ENCODE data around the gene POLR3E.
"Not testable (repeated sequence)": the region's sequence is repeated elsewhere in the genome, so short reads cannot be mapped to it uniquely, and the experiment has no call there.

Gene POLR3E

GRCh38 chr16:22357635-22357971, 60.4 kb downstream of the POLR3E start:
- FAIRE-seq (no peak), DNase-seq (ENCODE audit: insufficient read length) (no peak)
- no peak for TF ChIP-seq TAF1 (IDR thresholded peaks at IDR 0.05; ENCODE audit: borderline replicate concordance, low read depth, low read length)
- TF ChIP-seq POLR2AphosphoS5 (IDR thresholded peaks at IDR 0.05; ENCODE audit: low read depth, low read length) = no peak
- TF ChIP-seq POLR2A (IDR thresholded peaks at IDR 0.05; ENCODE audit: low read depth, low read length) = no peak

DNA sequence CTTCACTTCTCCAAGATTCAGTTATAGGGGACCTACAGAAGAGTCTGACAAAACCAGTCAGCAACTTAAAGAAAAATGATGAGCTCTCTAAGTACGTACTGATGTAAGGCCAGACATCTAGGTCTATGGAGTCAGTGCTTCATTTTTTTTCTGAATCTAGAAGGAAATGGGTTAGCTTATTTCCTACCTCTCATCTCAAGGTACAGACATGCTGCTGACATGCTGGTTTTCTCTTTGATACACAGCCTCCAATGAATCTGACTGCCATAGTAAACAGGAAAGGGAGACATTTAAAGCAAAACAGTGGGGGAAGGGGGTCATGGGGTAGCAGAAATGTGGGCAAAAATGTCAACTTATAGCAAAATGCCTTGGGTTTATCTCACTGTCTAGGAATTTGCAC, 60.8 kb downstream of the POLR3E start:
- DNase-seq (ENCODE audit: insufficient read length) (no peak), FAIRE-seq (no peak)
- TF ChIP-seq TAF1 (IDR thresholded peaks at IDR 0.05; ENCODE audit: borderline replicate concordance, low read depth, low read length) = no peak
- TF ChIP-seq POLR2A (IDR thresholded peaks at IDR 0.05; ENCODE audit: low read depth, low read length) = no peak
- TF ChIP-seq POLR2AphosphoS5 (IDR thresholded peaks at IDR 0.05; ENCODE audit: low read depth, low read length) = no peak

DNA sequence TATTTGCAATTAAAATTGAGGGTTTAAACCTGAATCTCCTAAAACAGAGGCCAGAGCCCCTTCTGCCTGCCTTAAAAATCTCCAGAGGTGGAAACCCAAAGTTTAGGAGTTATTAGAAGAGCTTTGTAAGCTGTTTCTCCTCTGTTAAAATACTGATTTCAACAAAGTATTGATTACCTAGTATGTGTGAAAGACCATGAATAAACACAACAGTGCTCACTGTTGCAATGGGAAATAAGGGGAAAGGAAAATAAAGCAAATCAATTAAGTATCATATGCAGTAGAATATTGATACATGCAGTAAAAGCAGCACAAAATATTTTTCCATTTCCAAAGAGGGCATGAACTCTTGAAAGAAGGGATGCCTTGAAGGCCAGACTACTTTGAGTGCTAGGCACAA, 62.5 kb downstream of the POLR3E start:
- no peak for DNase-seq (ENCODE audit: insufficient read length)
- TF ChIP-seq TAF1 (IDR thresholded peaks at IDR 0.05; ENCODE audit: borderline replicate concordance, low read depth, low read length) (no peak), POLR2A (IDR thresholded peaks at IDR 0.05; ENCODE audit: low read depth, low read length) (no peak), POLR2AphosphoS5 (IDR thresholded peaks at IDR 0.05; ENCODE audit: low read depth, low read length) (no peak)
- FAIRE-seq = no peak

GRCh38 chr16:22360963-22361659, 63.9 kb downstream of the POLR3E start:
- TF ChIP-seq POLR2AphosphoS5 (IDR thresholded peaks at IDR 0.05; ENCODE audit: low read depth, low read length) (no peak), TAF1 (IDR thresholded peaks at IDR 0.05; ENCODE audit: borderline replicate concordance, low read depth, low read length) (no peak), POLR2A (IDR thresholded peaks at IDR 0.05; ENCODE audit: low read depth, low read length) (no peak)
- no peak for DNase-seq (ENCODE audit: insufficient read length)
- FAIRE-seq = no peak

- TF ChIP-seq POLR2AphosphoS5 (IDR thresholded peaks at IDR 0.05; ENCODE audit: low read depth, low read length) (no peak), TAF1 (IDR thresholded peaks at IDR 0.05; ENCODE audit: borderline replicate concordance, low read depth, low read length) (no peak), POLR2A (IDR thresholded peaks at IDR 0.05; ENCODE audit: low read depth, low read length) (no peak)
- DNase-seq (ENCODE audit: insufficient read length) (no peak), FAIRE-seq (no peak)
Measured at GRCh38 chr16:22364241-22364640, 67.0 kb downstream of the POLR3E start.

GRCh38 chr16:22366371-22366770, 69.2 kb downstream of the POLR3E start:
- TF ChIP-seq POLR2AphosphoS5 (IDR thresholded peaks at IDR 0.05; ENCODE audit: low read depth, low read length) (no peak), TAF1 (IDR thresholded peaks at IDR 0.05; ENCODE audit: borderline replicate concordance, low read depth, low read length) (no peak), POLR2A (IDR thresholded peaks at IDR 0.05; ENCODE audit: low read depth, low read length) (no peak)
- DNase-seq (ENCODE audit: insufficient read length) = no peak
- FAIRE-seq = no peak

DNA sequence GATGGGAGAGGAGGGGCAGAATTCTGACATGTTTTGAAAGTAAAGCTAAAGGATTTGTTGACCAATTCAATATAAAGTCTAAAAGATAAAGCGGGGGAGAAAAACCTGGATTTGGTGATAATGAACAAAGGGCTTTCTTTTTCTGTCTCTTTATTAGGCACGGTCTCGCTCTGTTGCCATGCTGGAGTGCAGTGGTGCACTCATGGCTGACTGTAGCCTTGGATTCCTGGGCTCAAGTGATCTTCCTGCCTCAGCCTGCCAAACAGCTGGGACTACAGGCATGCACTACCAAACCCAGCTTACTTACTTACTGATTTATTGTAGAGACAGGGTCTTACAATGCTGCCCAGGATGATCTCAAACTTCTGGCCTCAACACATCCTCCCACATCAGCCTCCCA, 69.7 kb downstream of the POLR3E start:
- TF ChIP-seq POLR2AphosphoS5 (IDR thresholded peaks at IDR 0.05; ENCODE audit: low read depth, low read length) = no peak
- TF ChIP-seq TAF1 (IDR thresholded peaks at IDR 0.05; ENCODE audit: borderline replicate concordance, low read depth, low read length) = no peak
- TF ChIP-seq POLR2A (IDR thresholded peaks at IDR 0.05; ENCODE audit: low read depth, low read length) = no peak
- DNase-seq (ENCODE audit: insufficient read length) = no peak
- no peak for FAIRE-seq

DNA sequence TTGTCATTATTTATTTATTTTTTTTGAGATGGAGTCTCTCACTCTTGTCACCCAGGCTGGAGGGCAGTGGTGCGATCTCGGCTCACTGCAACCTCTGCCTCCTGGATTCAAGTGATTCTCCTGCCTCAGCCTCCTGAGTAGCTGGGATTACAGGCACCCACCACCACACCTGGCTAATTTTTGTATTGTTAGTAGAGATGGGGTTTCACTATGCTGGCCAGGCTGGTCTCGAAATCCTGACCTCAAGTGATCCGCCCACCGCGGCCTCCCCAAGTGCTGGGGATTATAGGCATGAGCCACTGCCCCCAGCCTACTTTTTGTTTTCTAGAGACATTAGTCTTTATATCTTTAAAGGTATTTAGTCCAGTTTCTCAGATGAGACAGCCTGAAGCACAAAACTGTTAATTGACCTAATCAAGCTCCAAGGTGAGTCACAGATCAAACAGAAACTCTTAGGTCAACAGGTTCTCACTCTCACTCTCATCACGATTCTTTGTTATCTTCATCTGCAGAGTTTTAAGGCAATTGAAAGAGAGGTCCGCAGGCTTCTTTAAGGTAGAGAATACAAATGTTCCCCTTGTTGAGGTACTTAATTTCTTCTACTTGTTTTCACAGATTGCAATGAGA, 71.1 kb downstream of the POLR3E start:
- FAIRE-seq; DNase-seq (ENCODE audit: insufficient read length): not testable (repeated sequence)

DNA sequence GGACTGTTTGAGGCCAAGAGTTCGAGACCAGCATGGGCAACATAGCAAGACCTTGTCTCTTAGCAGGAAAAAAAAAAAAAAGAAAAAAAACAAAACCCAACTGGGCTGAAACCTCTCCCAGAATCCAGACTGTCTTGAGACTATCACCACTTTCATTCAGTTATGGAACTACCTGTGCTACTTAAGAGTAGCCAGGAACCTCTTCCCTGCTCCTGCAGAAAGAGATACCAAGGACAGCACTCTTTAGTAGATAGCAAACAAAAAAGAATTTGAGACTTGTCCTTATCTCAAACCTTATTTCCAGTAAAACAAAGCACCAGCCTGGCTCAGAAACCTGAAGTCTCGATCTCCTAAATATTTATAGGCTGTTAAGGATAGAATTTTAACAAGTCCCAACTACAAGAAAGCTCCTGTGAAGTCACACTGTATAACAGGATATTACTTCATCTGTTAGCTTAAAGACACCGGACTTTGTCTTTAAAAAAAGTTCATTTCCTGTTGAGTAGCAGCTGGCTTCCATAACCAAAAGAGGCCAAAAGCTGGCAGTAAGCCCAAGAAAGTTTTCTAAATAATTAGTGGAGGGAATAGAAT, 72.1 kb downstream of the POLR3E start:
- TF ChIP-seq POLR2AphosphoS5 (IDR thresholded peaks at IDR 0.05; ENCODE audit: low read depth, low read length) = no peak
- no peak for TF ChIP-seq TAF1 (IDR thresholded peaks at IDR 0.05; ENCODE audit: borderline replicate concordance, low read depth, low read length)
- no peak for TF ChIP-seq POLR2A (IDR thresholded peaks at IDR 0.05; ENCODE audit: low read depth, low read length)
- peak; percentile 14 for FAIRE-seq
- no peak for DNase-seq (ENCODE audit: insufficient read length)

DNA sequence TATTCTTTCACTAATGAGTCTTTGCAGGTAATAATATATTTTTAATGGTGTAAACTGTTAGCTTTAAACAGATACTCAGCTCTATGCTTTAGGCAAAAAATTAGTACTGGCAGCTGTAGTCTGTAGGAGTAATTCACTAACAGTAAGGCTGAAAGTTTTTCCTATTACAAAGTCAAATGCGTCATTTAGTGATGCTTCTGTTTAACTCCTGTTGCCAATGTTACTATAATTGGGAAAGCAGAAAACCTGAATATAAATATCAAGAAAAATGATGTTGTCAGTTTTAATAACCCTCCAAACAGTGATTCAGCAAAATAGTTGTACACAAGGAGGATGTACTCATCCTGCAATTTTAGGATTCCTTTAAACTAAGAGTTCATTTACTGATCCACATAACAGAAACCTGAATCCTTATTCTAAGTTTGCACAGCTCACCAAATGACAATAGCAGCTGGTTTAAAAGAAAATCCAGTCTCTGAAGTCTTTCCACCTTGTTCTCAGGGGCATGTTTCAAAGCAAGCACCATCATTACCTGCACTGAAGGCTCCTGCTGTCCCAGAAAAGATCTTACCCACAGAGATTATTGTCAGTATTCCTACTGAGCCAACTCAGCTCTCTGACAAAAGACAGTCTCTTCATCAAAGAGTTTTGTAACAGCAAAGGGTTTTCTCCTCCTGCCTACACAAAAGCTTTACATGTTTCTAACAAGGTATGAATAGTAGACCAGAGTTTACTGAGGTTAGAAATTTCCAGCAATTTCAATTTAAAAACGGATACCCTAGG, 73.0 kb downstream of the POLR3E start:
- FAIRE-seq = no peak
- DNase-seq (ENCODE audit: insufficient read length) = no peak
- no peak for TF ChIP-seq TAF1 (IDR thresholded peaks at IDR 0.05; ENCODE audit: borderline replicate concordance, low read depth, low read length)

GRCh38 chr16:22372882-22373661, 75.9 kb downstream of the POLR3E start:
- FAIRE-seq (no peak), DNase-seq (ENCODE audit: insufficient read length) (no peak)
- no peak for TF ChIP-seq POLR2A (IDR thresholded peaks at IDR 0.05; ENCODE audit: low read depth, low read length)
- TF ChIP-seq POLR2AphosphoS5 (IDR thresholded peaks at IDR 0.05; ENCODE audit: low read depth, low read length) = no peak
- TF ChIP-seq TAF1 (IDR thresholded peaks at IDR 0.05; ENCODE audit: borderline replicate concordance, low read depth, low read length) = no peak

Data from GM12892 (cell line).